HG02588 (cell line): ENCODE data around the gene NCLN.
"Not testable (repeated sequence)": the region's sequence is repeated elsewhere in the genome, so short reads cannot be mapped to it uniquely, and the experiment has no call there.

ENCODE experiments used
- ATAC-seq: cut with Tn5 transposase; IDR thresholded peaks from one replicate; pipeline ENCODE4 v1.9.1; 2021; ENCODE audit warnings: mild to moderate bottlenecking, moderate library complexity; ENCODE audit not compliant: unreplicated experiment

NCLN gene

GRCh38 chr19:3154957-3155736 lies 30.6 kb upstream of the NCLN start:
- peak; percentile 48 for ATAC-seq

- no peak for ATAC-seq
Observed at GRCh38 chr19:3157096-3157845, 28.5 kb upstream of the NCLN start.

GRCh38 chr19:3159565-3159964 lies 26.2 kb upstream of the NCLN start:
- ATAC-seq = no peak

- ATAC-seq = no peak
Observed at GRCh38 chr19:3160219-3160618, 25.5 kb upstream of the NCLN start.

GRCh38 chr19:3161453-3161852 lies 24.3 kb upstream of the NCLN start:
- ATAC-seq = no peak

GRCh38 chr19:3162418-3163229 lies 23.1 kb upstream of the NCLN start:
- ATAC-seq = no peak

GRCh38 chr19:3163230-3163886 lies 22.4 kb upstream of the NCLN start:
- ATAC-seq = no peak

GRCh38 chr19:3163943-3164342 lies 21.8 kb upstream of the NCLN start:
- ATAC-seq = no peak

GRCh38 chr19:3167533-3168272 lies 18.0 kb upstream of the NCLN start:
- no peak for ATAC-seq

- ATAC-seq = no peak
Observed at GRCh38 chr19:3171894-3172672, 13.6 kb upstream of the NCLN start.

GRCh38 chr19:3172673-3173000 lies 13.1 kb upstream of the NCLN start:
- not testable (repeated sequence) for ATAC-seq

- ATAC-seq = no peak
Observed at GRCh38 chr19:3175781-3176714, 9.7 kb upstream of the NCLN start.

- ATAC-seq = no peak
Observed at GRCh38 chr19:3176715-3177501, 8.8 kb upstream of the NCLN start.

- peak; percentile 36 for ATAC-seq
Observed at GRCh38 chr19:3178377-3178972, 7.3 kb upstream of the NCLN start, which contains the start of gene S1PR4. Gene S1PR4 (plus strand): TSS chr19:3178769. CDS start chr19:3178793, 24 bp downstream.

- peak; percentile 11 for ATAC-seq
Observed at GRCh38 chr19:3178973-3179738, 6.6 kb upstream of the NCLN start.

- ATAC-seq = no peak
Observed at GRCh38 chr19:3179739-3180293, 5.9 kb upstream of the NCLN start.
